CD4-positive, alpha-beta T cell treated with Interferon alpha-2 for 1 hour (primary cell): ENCODE results near the gene CNTLN.
"Not testable (repeated sequence)": the region's sequence is repeated elsewhere in the genome, so short reads cannot be mapped to it uniquely, and the experiment has no call there.

Experiments used
- DNase-seq, 2 donors: peaks; one replicate each; pipeline ENCODE4 v3.0.0-alpha.2; 2020 to 2022

CNTLN gene

GRCh38 chr9:17134396-17135294 lies at the start of gene CNTLN:
Gene CNTLN (plus strand): TSS chr9:17135040. CDS start chr9:17135066, 26 bp downstream.
- peak; percentile 40 to 67 for DNase-seq

DNA sequence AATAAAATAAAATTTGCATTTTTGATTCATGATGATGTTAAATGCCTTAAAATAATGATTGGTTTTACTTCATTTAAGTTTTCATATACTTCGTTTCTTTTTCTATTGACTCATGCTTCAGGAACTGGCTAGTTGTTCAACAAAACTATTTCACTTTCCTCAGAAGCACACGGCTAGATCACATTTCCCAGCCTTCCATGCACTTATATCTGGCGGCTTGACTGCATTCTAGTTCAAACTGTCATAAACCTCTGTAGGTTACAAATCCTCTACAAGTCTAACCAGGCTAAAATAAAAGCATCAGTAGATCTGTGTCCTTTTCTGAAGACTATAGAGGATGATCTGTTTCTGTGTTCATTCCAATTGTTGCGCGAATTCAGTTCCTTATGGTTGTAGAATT lies 46.3 kb upstream of the CNTLN start:
- DNase-seq = no peak

DNA sequence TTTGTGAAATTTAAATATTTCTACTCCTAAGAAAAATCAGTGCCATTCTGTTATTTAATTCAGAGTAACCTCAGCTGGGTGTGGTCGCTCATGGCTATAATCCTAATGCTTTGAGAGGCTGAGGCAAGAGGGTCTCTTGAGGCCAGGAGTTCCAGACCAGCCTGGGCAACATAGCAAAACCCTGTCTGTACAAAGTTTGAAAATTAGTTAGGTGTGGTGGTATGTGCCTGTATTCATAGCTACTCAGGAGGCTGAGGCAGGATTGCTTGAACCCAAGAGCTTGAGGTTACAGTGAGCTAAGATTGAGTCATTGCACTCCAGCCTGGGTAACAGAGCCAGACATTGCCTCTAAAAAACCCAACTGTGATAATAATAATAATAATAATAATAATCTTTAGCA lies 44.8 kb upstream of the CNTLN start:
- DNase-seq = no peak

DNA sequence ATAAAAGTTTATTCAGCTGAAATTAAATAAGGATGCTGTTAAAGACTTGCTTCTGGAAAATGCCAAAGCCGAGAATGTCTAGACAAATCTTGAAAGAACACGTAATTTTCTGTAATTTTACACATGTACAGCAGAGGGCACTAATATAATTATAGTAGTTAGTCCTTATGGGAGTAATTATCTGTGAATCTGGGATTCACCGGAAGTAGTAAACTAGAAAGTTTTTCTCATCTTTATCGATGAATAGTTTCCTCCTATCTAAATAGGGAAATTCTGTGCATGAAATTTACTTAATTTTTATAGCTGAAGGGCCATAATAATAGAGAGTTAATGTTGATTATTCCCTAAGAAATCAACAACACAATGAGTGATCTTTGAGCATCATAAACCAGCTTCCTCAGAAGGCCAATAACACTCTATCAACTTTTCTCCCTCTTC lies 18.4 kb upstream of the CNTLN start:
- no peak for DNase-seq

DNA sequence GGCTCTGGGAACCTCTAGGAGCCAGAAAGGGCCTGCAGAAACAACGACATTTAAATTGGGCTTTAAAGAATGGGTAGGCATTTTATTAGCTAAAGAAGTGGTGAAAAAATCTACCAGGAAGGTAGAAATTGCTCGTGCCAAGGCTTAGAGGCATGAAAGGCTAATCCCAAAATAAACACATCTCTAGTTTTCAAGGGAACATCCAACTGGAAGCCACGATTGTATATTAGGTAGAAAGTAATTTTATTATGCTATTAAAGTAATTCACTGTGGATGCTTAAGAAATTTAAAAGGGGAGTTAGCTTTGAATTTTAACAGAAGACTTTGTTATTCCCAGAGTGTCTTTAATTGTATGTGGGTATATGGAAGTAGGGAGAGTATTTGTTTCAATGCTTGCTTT lies 17.5 kb upstream of the CNTLN start:
- DNase-seq = no peak

DNA sequence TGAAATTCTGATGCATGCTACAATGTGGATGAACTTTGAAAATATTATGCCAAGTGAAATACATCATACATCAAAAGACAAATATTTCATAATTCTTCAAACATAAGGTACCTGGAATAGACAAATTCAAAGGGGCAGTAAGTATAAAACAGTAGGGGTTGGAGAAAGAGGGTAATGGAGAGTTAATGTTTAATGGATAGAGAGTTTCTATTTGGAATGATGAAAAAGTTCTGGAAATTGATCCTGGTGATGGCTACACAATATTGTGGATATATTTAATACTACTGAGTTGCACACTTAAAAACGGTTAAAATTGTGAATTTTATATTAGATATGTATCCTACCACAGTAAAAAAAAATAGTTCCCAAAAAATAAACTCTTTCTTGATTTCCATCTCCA lies 14.6 kb upstream of the CNTLN start:
- DNase-seq = no peak

DNA sequence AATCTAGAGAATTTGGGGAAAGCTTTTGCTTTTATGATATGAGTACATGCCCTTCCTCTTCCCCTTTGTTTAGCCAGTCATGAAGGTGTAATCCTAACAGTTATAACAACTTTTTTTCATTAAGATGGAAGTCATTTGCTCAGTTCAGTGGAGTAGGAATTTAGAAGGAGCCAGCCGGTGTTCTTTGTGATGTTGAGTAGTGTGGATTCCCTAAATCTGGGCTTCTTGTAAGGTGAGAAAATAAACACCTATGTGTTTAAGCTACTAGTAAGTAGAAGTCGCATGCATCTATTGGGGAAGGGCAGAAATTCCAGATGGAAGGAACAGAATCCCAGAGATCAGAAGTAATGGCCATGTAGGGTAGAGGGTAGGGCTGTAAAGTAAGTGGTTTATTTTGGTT lies 13.6 kb upstream of the CNTLN start:
- no peak for DNase-seq

- no peak for DNase-seq
These were observed 4.5 kb upstream of the CNTLN start for GRCh38 chr9:17130291-17130690.

- no peak for DNase-seq
These were observed 4.1 kb upstream of the CNTLN start for GRCh38 chr9:17130725-17131124.

- no peak for DNase-seq
These were observed 3.3 kb upstream of the CNTLN start for GRCh38 chr9:17131494-17131893.

DNA sequence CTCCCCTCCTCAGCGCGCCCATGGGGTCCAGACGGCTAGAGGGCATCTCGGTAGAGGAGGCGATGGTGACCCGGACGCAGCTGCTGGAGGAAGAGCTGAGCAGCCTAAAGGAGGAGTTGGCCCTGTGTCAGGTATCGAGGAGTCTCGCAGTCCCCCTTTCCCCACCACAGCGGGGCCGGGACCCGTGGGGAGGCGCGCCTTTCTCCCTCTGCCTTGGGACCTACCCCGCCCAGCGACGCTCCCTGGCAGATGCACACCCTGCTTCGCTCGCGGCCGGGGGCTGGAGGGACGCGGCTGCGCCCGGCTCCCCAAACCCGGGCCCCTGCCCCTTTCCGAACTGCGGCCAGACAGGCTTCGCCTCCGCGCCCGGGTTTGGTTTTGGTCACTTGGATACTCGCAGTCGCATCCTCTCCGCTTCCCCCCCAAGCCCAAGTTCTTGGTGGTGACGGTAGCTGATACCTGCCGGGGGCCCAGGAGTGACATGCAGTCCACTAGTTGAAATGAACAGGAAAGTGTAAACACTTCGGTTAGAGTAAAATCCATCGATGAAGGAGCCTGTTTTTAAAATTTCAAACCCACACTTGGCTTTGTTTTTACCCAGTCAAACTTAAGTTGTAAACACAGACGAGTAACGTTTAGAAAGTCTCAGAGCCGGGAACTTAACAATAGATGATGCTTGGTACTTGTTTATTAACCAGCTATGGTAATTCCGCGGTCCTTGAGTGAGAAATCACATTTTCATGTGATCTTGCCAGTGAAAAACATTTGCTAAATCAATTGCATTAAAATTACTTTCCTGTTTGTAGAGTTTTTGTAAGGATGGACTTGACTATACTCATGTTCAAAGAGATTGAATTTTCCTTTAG lies 688 bp downstream of the CNTLN start:
- DNase-seq = no peak

DNA sequence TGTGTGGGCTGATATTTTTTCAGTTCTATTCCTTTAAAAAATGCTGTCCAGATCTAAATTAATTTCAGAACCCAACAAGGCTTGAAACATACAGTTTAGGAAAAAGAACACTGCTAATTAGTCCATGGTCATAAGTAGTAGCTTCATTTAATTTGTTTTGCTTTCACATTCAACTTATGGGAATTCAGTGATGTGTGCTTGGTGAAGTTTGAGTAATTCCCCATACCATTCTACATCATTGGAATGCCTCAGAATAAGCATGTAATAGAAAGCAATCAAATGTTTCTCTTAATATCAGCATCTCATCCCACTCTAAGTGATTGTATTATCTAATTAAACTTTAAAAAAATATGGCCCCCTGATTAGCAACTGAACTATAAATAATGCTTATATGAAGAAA lies 2.7 kb downstream of the CNTLN start:
- no peak for DNase-seq

DNA sequence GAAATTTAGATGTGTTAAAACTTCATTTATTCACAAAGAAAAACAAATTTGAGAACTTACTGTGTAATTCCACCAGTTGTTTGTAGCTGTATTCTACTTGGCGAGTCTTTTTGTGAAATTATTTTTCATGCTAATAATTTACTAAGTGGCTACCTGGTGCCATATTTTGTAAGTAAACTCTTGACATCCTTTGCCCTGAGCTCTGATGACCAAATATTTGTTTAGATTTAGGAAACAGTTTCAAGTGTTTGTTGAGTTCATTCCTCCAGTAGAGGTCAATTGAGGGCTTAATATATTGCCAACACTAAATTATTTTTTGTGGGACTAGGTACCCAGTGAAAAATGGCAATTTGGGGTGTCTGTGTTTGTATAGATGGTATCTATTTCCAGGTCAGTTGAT lies 3.7 kb downstream of the CNTLN start:
- DNase-seq = no peak

GRCh38 chr9:17140418-17140817 lies 5.6 kb downstream of the CNTLN start:
- no peak for DNase-seq

GRCh38 chr9:17148324-17148723 lies 13.5 kb downstream of the CNTLN start:
- DNase-seq = no peak

GRCh38 chr9:17159469-17159868 lies 24.6 kb downstream of the CNTLN start:
- DNase-seq = no peak

GRCh38 chr9:17160327-17160726 lies 25.5 kb downstream of the CNTLN start:
- DNase-seq = no peak

DNA sequence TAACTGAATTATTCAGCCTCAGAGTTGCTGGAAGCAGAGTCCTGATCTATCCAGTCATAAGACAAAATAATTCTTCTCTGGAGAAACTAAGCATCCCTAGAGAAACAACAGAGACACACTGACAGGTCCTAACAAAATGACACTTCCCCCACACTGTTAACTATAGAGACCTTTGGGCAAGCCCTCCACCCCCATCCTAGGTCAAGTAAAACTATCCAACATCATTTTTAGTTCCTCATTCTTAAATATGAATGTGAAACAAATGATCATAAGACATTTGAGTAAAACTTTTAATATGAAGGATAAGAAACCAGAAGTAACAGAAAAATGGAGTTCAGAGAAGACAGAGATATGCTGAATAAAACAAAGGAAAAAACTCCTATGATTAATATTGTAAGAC lies 30.9 kb downstream of the CNTLN start:
- no peak for DNase-seq

DNA sequence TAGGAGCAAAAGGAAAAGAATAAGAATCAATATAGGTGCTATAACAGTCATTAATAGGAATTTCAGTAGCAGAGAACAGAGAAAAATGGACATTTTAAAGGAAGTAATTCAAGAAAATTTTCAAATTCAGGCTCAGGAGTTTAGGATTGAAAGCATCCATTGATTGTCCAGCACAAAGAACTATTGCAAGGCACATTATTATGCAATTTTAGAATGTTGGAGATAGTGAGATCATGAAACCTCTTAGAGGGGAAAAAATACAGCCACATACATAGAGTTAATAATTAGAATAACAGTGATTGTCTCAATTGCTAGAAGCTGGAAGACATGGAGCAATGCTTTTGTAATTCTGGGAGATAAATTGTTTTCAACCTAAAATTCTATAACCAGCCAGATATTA lies 31.5 kb downstream of the CNTLN start:
- no peak for DNase-seq

DNA sequence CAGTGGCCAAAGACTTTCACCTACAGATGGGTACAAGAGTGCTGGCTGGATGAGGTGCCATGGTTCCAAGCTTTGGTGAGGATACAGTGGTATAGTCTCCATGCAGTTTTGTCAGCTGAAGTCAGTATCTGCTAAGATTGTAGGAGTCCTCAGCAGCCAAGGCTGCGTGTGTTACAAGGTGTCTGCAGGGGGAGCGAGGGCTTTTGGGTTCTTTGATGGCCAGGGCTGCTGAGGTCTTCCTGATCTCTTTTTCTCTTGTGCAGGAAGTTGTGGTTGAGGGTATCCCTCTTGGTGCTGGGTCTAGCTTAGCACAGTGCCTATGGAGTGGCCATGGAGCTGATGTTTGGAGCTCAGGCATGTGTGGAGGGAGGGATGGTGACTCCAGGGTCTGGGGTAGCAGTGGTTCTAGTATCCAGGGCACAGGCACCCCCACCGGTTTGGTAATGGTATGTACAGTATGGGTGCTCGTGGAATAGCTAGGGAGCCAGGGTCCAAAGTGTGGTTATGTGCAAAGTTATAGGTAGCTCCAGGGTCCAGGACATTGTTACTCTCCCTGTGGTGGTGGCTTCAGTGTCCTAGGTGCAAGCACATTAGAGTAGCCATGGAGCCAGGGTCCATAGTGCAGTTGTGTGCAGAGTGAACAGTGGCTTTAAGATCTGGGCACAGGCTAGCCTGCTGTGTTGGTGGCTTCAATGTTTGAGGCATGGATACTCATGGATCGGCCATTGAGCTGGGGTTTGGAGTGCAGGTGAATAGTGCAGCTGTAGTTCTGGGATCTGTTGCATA lies 36.7 kb downstream of the CNTLN start:
- no peak for DNase-seq

- DNase-seq = not testable (repeated sequence)
These were observed 42.7 kb downstream of the CNTLN start for GRCh38 chr9:17177496-17177895.

DNA sequence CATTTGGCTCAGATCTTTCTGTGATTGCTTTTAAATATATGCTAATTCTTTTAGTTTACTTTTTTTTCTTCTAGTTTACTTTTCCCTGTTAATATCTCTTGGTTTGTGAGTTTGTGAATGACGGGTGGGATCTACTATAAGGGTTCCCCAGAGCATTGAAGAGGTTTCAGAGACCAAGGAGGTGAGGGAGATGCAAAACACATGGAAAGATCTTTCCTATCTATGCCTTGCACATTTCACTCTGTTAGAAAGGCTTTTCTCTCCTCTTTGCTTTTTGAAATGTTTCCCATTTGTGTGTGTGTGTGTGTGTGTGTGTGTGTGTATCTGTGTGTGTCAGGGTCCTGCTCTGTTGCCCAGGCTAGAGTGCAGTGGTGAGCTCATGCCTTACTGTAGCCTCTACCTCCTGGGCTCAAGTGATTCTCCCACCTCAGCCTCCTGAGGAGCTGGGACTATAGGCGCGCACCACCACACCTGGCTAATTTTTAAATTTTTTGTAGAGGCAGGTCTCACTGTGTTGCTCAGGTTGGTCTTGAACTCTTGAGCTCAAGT lies 50.7 kb downstream of the CNTLN start:
- no peak for DNase-seq

DNA sequence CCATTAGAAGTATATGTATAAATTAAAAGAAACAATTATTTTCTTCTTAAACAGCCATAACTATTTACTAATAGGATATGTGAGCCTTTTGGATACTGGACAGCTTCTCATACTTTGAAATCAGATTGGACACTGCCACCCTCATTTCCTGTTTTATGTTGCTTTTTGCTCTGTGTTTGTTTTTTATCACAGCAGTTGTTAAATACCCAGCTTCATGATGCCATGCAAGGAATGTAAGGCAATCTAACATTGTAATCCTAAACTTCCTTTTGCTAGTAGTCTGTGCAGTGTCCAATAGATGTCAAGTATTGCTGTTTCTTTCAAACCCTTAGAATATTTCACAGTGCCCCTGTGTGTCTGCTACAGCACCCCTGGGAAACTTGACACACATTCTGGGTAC lies 56.2 kb downstream of the CNTLN start:
- DNase-seq = no peak
